ENCODE data around the gene ARAP3. TPM values are rescaled to one million over a fixed set of nuclear protein-coding genes. Genes with fewer than 3 reads are reported as not detected.
"Not testable (repeated sequence)": the region's sequence is repeated elsewhere in the genome, so short reads cannot be mapped to it uniquely, and the experiment has no call there.

Gene ARAP3
- total RNA-seq, 2 experiments from 2014 or later, result 13.6 to 13.9 TPM

DNA sequence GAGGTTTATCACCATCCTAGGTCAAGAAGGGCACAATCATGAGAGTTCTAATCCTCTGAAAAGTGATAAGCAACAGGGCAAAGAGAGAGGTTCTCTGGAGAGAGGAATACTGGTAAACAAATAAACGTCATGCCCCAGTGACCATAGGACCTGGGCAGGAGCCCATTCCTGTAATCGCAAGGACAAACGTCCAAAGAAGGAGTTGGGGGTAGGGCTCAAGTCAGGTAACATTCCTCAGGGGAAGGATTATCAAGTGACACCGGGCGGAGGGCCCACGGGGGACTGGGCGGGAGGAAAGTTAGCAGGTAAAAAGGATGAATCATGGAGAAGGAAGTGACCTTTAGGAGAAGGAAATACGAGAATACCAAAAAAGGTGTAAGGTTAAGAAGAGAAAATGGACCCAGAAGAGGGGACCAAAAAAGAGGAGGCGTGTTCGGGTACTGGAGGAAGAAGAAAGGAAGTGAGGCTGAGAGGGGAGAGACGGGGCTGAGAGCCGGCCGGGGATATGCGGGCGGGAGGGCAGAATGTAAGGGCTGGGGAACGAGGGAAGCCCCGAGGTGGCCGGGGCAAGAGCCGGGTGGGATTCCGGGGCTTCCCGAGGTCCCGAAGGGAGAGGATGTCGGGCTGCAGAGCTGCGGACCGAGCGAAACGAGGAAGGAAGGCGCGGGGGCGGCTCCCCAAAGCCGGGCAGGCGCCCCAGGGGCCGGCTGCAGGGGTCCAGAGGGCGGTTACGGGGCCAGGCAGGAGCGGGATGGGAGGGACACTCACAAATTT is 63.8 kb downstream of the ARAP3 start:
- POLR2A ChIA-PET, result interaction anchor here (0.7 to 5.0 kb wide), 18 partner anchors 10 to 351 kb away, joined by 3 to 124 read pairs (median 4); partner anchors contain the start of genes FCHSD1, HDAC3, RELL2 and RNF14
- Mint-ChIP-seq H3K9me3 (no peaks in the 10 kb centered on the region), H3K4me1 (peaks cover 53% of the 10 kb centered on the region), H3K36me3 (ENCODE audit: low read depth) (peaks cover 61% of the 10 kb centered on the region), H3K27ac (peak overlapping the region; percentile 92), H3K4me3 (peak overlapping the region; percentile 100), H3K27me3 (no peaks in the 10 kb centered on the region)
- CTCF ChIA-PET, result interaction anchor here (0.7 to 7.7 kb wide), 21 partner anchors 9 to 1095 kb away, joined by 3 to 436 read pairs (median 5); partner anchors contain the start of genes DELE1, FCHSD1, HDAC3 and RELL2
- peak; percentile 53 for DNase-seq

- Mint-ChIP-seq H3K36me3 (ENCODE audit: low read depth) (peaks cover 63% of the 10 kb centered on the region), H3K27ac (peak overlapping the region; percentile 92), H3K4me1 (peaks cover 54% of the 10 kb centered on the region), H3K4me3 (peak overlapping the region; percentile 100), H3K27me3 (no peaks in the 10 kb centered on the region), H3K9me3 (no peaks in the 10 kb centered on the region)
- ChIA-PET POLR2A (interaction anchor here (1.1 to 5.0 kb wide), 10 partner anchors 10 to 352 kb away, joined by 3 to 124 read pairs (median 26); partner anchors contain the start of genes HDAC3, RELL2 and RNF14), CTCF (interaction anchor here (1.0 to 7.7 kb wide), 8 partner anchors 14 to 1096 kb away, joined by 3 to 436 read pairs (median 55); partner anchors contain the start of genes HDAC3 and RELL2)
- DNase-seq, result no peak
These were observed 64.4 kb downstream of the ARAP3 start for GRCh38 chr5:141617682-141618029.

GRCh38 chr5:141617128-141617527 is 64.9 kb downstream of the ARAP3 start:
- Mint-ChIP-seq H3K27ac (peak overlapping the region; percentile 92), H3K9me3 (no peaks in the 10 kb centered on the region), H3K27me3 (no peaks in the 10 kb centered on the region), H3K36me3 (ENCODE audit: low read depth) (peaks cover 62% of the 10 kb centered on the region), H3K4me3 (peak overlapping the region; percentile 100), H3K4me1 (peaks cover 55% of the 10 kb centered on the region)
- no peak for DNase-seq
- ChIA-PET CTCF (interaction anchor here (1.0 to 7.7 kb wide), 9 partner anchors 14 to 1096 kb away, joined by 3 to 436 read pairs (median 15); partner anchors contain the start of genes HDAC3 and RELL2), POLR2A (interaction anchor here (0.7 to 5.0 kb wide), 10 partner anchors 9 to 352 kb away, joined by 3 to 124 read pairs (median 26); partner anchors contain the start of genes HDAC3, RELL2 and RNF14)

DNA sequence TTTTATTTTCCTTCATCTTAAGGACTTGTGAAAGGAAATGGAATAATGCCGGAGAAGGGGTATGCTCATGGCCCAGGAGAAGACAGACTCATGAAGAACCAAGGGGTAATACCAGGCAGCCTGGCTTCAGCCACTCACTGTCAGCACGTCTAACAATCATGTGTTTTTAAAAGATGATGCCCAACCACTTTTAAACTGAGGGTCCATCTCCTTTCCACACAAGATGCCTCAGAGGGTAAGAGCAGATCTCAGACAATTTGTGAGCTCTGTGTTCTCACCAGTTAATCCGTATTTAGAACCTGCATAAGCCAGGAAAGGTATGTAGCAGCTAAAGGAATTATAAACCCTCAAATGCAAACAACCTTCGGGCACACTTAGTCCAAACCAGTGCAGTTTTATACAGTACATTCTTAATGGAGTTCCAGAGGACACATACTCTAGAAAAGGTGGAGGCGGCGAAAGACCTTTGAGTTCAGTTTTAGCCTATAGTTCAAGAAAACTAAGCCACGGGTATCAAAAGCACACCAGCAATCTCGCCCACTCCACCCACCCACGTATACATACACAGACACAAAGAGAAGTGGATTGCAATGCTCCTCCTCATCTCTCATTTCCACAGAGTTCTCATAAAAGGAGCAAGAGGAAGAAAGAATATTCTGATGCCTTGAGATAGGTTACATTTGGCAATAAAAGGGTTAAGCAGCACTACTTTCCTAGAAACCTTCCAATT is 65.9 kb downstream of the ARAP3 start:
- no peak for DNase-seq
- peak overlapping the region; percentile 92 for H3K27ac Mint-ChIP-seq
- H3K9me3 Mint-ChIP-seq, result no peaks in the 10 kb centered on the region
- H3K4me3 Mint-ChIP-seq, result peak overlapping the region; percentile 100
- ChIA-PET POLR2A (interaction anchor here (0.7 to 5.0 kb wide), 6 partner anchors 8 to 28 kb away, joined by 3 to 124 read pairs (median 78); partner anchors contain the start of genes HDAC3 and RELL2), CTCF (interaction anchor here (0.7 to 7.7 kb wide), 8 partner anchors 13 to 52 kb away, joined by 3 to 436 read pairs (median 50); partner anchors contain the start of genes HDAC3 and RELL2)
- H3K36me3 Mint-ChIP-seq (ENCODE audit: low read depth), result peaks cover 60% of the 10 kb centered on the region
- peaks cover 57% of the 10 kb centered on the region for H3K4me1 Mint-ChIP-seq
- no peaks in the 10 kb centered on the region for H3K27me3 Mint-ChIP-seq

- peak overlapping the region; percentile 33 for H3K27ac Mint-ChIP-seq
- POLR2A ChIA-PET, result interaction anchor here (1.4 to 1.5 kb wide), 2 partner anchors 8 to 21 kb away, joined by 8 to 12 read pairs; no protein-coding TSS in a partner anchor
- H3K4me1 Mint-ChIP-seq, result peaks cover 72% of the 10 kb centered on the region
- H3K4me3 Mint-ChIP-seq, result no peak overlapping the region
- peaks cover 72% of the 10 kb centered on the region for H3K36me3 Mint-ChIP-seq (ENCODE audit: low read depth)
- CTCF ChIA-PET, result interaction anchor here (0.9 to 7.7 kb wide), 3 partner anchors 9 to 21 kb away, joined by 3 to 198 read pairs (median 20); no protein-coding TSS in a partner anchor
- H3K9me3 Mint-ChIP-seq, result no peaks in the 10 kb centered on the region
- no peak for DNase-seq
- no peaks in the 10 kb centered on the region for H3K27me3 Mint-ChIP-seq
These were observed 68.7 kb downstream of the ARAP3 start for GRCh38 chr5:141613344-141613743.

DNA sequence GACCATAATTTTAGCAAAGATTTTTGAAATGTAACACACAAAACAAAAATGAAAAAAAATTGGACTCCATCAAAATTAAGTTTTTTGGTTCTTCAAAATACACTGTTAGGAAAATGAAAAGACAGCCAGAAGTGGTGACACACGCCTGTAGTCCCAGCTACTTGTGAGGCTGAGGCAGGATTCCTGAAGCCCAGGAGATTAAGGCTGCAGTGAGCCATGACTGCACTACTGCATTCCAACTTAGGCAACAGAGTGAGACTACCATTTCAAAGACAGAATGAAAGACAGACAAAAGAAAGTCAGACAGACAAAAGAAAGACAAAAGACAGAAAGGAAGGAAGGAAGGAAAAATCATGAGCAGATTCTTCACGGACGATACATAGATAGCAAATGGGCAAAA is 70.7 kb downstream of the ARAP3 start:
- peaks cover 62% of the 10 kb centered on the region for H3K36me3 Mint-ChIP-seq (ENCODE audit: low read depth)
- ChIA-PET POLR2A (interaction anchor here (6.8 kb wide), 1 partner anchor 6 kb away, joined by 123 read pairs; the partner anchor contains the start of gene DIAPH1), CTCF (interaction anchor here (1.2 to 3.8 kb wide), 2 partner anchors 19 to 350 kb away, joined by 3 to 20 read pairs; no protein-coding TSS in a partner anchor)
- DNase-seq, result no peak
- no peaks in the 10 kb centered on the region for H3K9me3 Mint-ChIP-seq
- H3K27me3 Mint-ChIP-seq, result no peaks in the 10 kb centered on the region
- no peak overlapping the region for H3K4me3 Mint-ChIP-seq
- H3K27ac Mint-ChIP-seq, result peak overlapping the region; percentile 3
- H3K4me1 Mint-ChIP-seq, result peaks cover 80% of the 10 kb centered on the region

- H3K27me3 Mint-ChIP-seq, H3K9me3 Mint-ChIP-seq, H3K4me3 Mint-ChIP-seq, DNase-seq: not testable (repeated sequence)
- H3K4me1 Mint-ChIP-seq, result peaks cover 77% of the 10 kb centered on the region
- ChIA-PET CTCF (interaction anchor here (1.1 to 14.6 kb wide), 5 partner anchors 7 to 351 kb away, joined by 3 to 198 read pairs (median 5); partner anchors contain the start of gene DIAPH1), POLR2A (interaction anchor here (3.1 to 6.8 kb wide), 3 partner anchors 8 to 17 kb away, joined by 12 to 123 read pairs (median 41); partner anchors contain the start of gene DIAPH1)
- H3K36me3 Mint-ChIP-seq (ENCODE audit: low read depth), result peaks cover 54% of the 10 kb centered on the region
- H3K27ac Mint-ChIP-seq, result peak overlapping the region; percentile 47
These were observed 72.1 kb downstream of the ARAP3 start for GRCh38 chr5:141609921-141610320.

DNA sequence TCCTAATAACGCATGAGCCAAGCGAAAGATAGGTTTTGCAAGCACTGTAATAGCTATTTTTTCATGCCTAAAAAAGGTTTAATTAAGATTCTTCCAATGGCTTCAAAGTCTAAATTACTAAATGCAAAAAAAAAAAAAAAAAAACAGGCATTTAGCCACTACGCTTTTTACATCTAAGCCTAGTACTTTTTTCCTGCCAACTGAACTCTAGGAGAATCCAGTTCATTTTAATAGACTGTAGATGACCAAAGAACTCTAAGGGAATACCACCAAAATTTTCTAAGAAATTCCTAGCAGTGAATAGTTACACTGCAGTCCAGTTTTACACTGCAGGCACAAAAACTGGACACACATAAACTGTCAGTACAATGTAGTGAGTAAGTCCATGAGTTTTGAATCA is 73.0 kb downstream of the ARAP3 start:
- H3K4me3 Mint-ChIP-seq, result no peak overlapping the region
- no peaks in the 10 kb centered on the region for H3K9me3 Mint-ChIP-seq

GRCh38 chr5:141608557-141608956 is 73.5 kb downstream of the ARAP3 start:
- Mint-ChIP-seq H3K4me3 (peak overlapping the region; percentile 21), H3K27me3 (no peaks in the 10 kb centered on the region), H3K9me3 (no peaks in the 10 kb centered on the region), H3K36me3 (ENCODE audit: low read depth) (peaks cover 50% of the 10 kb centered on the region), H3K27ac (peak overlapping the region; percentile 94), H3K4me1 (peaks cover 77% of the 10 kb centered on the region)
- ChIA-PET CTCF (interaction anchor here (0.6 to 14.6 kb wide), 9 partner anchors 9 to 83 kb away, joined by 3 to 198 read pairs (median 5); partner anchors contain the start of genes DIAPH1, HDAC3 and RELL2), POLR2A (interaction anchor here (0.7 to 6.8 kb wide), 8 partner anchors 9 to 1207 kb away, joined by 3 to 123 read pairs (median 5); partner anchors contain the start of genes ANKHD1, DELE1, DIAPH1 and HDAC3)
- DNase-seq, result no peak

More for the DNA sequence above, 73.0 kb downstream of the ARAP3 start:
- DNase-seq, result no peak
- ChIA-PET POLR2A (interaction anchor here (0.7 to 6.8 kb wide), 7 partner anchors 9 to 1207 kb away, joined by 3 to 123 read pairs (median 7); partner anchors contain the start of genes ANKHD1, DELE1, DIAPH1 and HDAC3), CTCF (interaction anchor here (0.6 to 14.6 kb wide), 10 partner anchors 8 to 352 kb away, joined by 3 to 198 read pairs (median 4); partner anchors contain the start of gene DIAPH1)
- H3K36me3 Mint-ChIP-seq (ENCODE audit: low read depth), result peaks cover 53% of the 10 kb centered on the region
- H3K27me3 Mint-ChIP-seq, result no peaks in the 10 kb centered on the region
- H3K27ac Mint-ChIP-seq, result peak overlapping the region; percentile 94
- peaks cover 77% of the 10 kb centered on the region for H3K4me1 Mint-ChIP-seq

DNA sequence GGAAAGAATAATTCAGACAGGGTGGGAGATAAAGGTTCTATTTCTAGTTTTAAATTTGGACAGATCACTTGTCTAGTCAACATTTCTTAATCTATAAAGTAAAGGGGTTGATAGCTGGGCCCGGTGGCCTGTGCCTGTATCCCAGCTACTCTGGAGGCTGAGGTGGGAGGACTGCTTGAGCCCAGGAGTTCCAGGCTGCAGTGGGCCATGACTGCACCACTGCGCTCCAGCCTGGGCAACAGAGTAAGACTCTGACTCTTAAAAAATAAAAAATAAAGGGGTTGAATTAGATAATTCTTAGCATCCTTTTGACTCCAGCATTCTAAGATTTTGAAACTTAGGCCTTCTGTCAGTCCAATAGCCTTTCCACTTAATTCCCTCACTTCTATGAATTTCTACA is 74.0 kb downstream of the ARAP3 start:
- Mint-ChIP-seq H3K9me3 (no peaks in the 10 kb centered on the region), H3K4me3 (peak overlapping the region; percentile 63), H3K27me3 (no peaks in the 10 kb centered on the region), H3K36me3 (ENCODE audit: low read depth) (peaks cover 46% of the 10 kb centered on the region), H3K27ac (peak overlapping the region; percentile 94), H3K4me1 (peaks cover 77% of the 10 kb centered on the region)
- ChIA-PET POLR2A (interaction anchor here (0.7 to 6.8 kb wide), 7 partner anchors 9 to 1206 kb away, joined by 3 to 123 read pairs (median 10); partner anchors contain the start of genes ANKHD1, DELE1, DIAPH1 and HDAC3), CTCF (interaction anchor here (0.9 to 14.6 kb wide), 5 partner anchors 9 to 84 kb away, joined by 4 to 198 read pairs (median 22); partner anchors contain the start of genes DIAPH1, HDAC3 and RELL2)
- no peak for DNase-seq

DNA sequence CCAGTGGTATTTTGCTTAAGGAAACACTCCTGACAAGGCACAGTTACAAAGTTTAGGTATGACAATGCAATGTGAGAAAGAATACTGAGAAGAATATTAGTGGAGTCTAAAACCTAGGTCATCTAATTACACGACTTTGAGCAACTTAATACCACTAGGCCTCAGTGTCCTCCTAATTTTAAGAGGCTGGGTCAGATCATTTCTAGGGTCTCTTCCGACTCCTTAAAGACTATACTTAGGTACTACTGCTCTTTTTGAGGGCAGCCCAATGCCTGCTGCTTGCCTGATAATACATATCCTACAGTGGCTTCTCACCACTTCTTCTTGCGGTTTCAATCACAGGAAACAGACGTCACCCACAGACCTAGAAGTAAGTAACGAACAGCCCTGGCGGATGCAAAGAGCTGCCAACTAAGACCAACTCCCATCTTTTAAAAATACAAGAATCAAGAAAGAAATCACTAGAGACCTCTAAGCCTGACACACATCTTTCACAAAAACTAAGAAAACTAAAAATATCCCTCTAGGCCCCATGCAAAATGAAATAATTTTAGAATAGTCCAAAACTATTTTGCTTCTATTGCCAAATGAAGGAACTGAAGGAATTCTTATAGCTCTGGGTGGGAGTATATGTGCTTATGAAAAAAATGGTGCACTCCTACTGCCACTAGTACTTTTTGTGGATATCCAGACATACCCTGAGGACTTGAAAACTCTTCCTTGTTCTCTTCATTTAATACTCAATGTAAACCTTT is 76.3 kb downstream of the ARAP3 start:
- Mint-ChIP-seq H3K27ac (peak overlapping the region; percentile 94), H3K4me1 (peaks cover 78% of the 10 kb centered on the region), H3K4me3 (peak overlapping the region; percentile 63), H3K27me3 (no peaks in the 10 kb centered on the region), H3K9me3 (no peaks in the 10 kb centered on the region), H3K36me3 (ENCODE audit: low read depth) (peaks cover 36% of the 10 kb centered on the region)
- POLR2A ChIA-PET, result interaction anchor here (0.6 to 6.8 kb wide), 9 partner anchors 8 to 88 kb away, joined by 3 to 123 read pairs (median 7); partner anchors contain the start of genes DIAPH1, HDAC3 and RELL2
- DNase-seq, result peak; percentile 84
- CTCF ChIA-PET, result interaction anchor here (1.3 to 14.6 kb wide), 7 partner anchors 12 to 48 kb away, joined by 4 to 198 read pairs (median 7); partner anchors contain the start of genes DIAPH1, HDAC3 and RELL2
